A549 treated with AZD2906 at 1 μM for 4 hours (cell line): ENCODE results near the gene ZSCAN5A. TPM values are rescaled to one million over a fixed set of nuclear protein-coding genes. Genes with fewer than 3 reads are reported as not detected.

ENCODE experiments used
- total RNA-seq: library from RNA; stranded (reverse); fragments of 200-300 nt; extraction: Qiagen RNA extraction; gene quantifications from 5 replicates; pipeline ENCODE4 v1.2.3, GENCODE V29; 2022

Gene ZSCAN5A, protein sequence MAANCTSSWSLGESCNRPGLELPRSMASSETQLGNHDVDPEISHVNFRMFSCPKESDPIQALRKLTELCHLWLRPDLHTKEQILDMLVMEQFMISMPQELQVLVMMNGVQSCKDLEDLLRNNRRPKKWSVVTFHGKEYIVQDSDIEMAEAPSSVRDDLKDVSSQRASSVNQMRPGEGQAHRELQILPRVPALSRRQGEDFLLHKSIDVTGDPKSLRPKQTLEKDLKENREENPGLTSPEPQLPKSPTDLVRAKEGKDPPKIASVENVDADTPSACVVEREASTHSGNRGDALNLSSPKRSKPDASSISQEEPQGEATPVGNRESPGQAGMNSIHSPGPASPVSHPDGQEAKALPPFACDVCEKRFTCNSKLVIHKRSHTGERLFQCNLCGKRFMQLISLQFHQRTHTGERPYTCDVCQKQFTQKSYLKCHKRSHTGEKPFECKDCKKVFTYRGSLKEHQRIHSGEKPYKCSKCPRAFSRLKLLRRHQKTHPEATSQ
- total RNA-seq, result 7.5 to 9.0 TPM (median 8.3 TPM) in 5 replicates

DNA sequence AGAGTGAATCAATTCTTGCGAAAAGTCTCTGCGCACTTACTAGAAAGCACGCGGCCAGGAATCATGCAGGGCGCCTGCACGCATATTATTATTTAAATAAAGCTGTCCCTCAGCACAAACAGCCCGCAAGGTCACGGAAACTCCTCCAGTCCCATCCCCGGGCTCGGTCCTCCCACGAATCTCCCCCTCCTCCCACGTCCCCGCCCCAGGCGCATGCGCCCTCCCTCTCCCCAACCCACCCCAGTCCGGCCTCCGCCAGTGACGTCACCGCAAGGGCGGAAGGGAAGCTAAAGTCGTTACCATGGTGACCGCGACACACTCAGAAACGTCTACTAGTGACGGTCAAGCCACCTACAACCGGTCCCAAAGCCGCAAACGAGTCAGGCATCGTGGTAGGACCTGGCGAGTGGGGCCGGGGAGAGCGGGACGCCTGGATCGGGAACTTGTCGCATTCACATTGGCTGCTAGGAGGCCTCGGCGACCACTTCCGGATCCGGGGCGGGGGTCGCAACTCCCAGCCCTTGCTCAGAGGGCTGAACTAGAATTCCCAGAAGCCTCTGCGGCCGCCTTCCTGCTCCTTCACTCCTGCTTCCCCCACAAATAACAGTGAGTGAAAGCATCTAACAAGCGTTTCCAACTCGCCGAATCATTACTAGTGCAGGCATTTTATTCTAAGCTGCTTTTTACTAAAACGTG is at the start of gene ZSCAN5A:
Gene ZSCAN5A, minus strand, starts transcription at position 459 of the 696 bp plus-strand sequence. CDS start 89,793 bp downstream, outside the sequence.

GRCh38 chr19:56272161-56272798 is 42.4 kb downstream of the ZSCAN5A start, which contains the start of gene EDDM13:
EDDM13 (plus strand) TSS chr19:56272748; CDS start chr19:56272835, 87 bp downstream.

GRCh38 chr19:56201973-56202372 is 112.7 kb downstream of the ZSCAN5A start, which contains the start of gene ZSCAN5C:
ZSCAN5C (plus strand) TSS chr19:56202273; CDS start chr19:56205914, 3,641 bp downstream.

GRCh38 chr19:56197646-56198045 is 117.0 kb downstream of the ZSCAN5A start, which contains the start of gene ZSCAN5B:
ZSCAN5B (minus strand) TSS chr19:56197783; CDS start chr19:56193052, 4,731 bp downstream.

DNA sequence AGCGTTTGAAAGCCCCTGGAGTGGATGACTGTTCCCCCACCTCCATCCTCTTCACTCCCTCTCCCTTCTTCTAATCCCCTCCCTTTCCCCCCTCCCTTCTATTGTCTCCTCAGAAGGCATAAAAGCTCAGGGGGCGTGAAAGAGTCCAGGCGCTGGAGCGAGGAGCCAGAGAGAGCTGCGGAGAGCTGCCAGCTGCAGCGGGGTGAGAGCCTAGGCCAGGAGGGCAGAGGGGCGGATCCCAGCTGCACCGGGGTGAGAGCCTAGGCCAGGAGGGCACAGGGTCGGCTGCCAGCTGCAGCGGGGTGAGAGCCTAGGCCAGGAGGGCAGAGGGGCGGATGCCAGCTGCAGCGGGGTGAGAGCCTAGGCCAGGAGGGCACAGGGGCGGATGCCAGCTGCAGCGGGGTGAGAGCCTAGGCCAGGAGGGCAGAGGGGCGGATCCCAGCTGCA is 138.8 kb downstream of the ZSCAN5A start, which contains the start of gene GALP:
Gene GALP, plus strand, starts transcription at position 148 of the 447 bp plus-strand sequence. CDS start 1,101 bp downstream, outside the sequence.

Other genes starting within 250 kb of the ZSCAN5A start
- 28.1 to 54.3 TPM (median 46.6 TPM) in 5 replicates for gene ZNF787, start 193.5 kb downstream of the ZSCAN5A start, total RNA-seq
- 16.8 to 29.7 TPM (median 28.7 TPM) in 5 replicates for gene ZNF444, start 173.6 kb downstream of the ZSCAN5A start, total RNA-seq
- not detected in 5 replicates for gene GALP, start 138.8 kb downstream of the ZSCAN5A start, total RNA-seq
- gene ZSCAN5B, start 117.1 kb downstream of the ZSCAN5A start, total RNA-seq, result 0.05 to 0.06 TPM in 2 of 5 replicates, not detected in the others
- not detected in 5 replicates for gene ZSCAN5C, start 112.6 kb downstream of the ZSCAN5A start, total RNA-seq
- gene EDDM13, start 42.1 kb downstream of the ZSCAN5A start, total RNA-seq, result not detected in 5 replicates
- 0.91 to 1.1 TPM (median 1.0 TPM) in 5 replicates for gene ZNF582, start 78.7 kb upstream of the ZSCAN5A start, total RNA-seq
- gene ZNF583, start 89.5 kb upstream of the ZSCAN5A start, total RNA-seq, result 1.7 to 2.4 TPM (median 2.2 TPM) in 5 replicates
- gene ZNF667, start 162.5 kb upstream of the ZSCAN5A start, total RNA-seq, result not detected in 5 replicates
- 0.02 to 0.07 TPM (median 0.05 TPM) in 5 replicates for gene ZNF471, start 193.0 kb upstream of the ZSCAN5A start, total RNA-seq
- 2.7 to 4.4 TPM (median 3.8 TPM) in 5 replicates for gene ZFP28, start 224.1 kb upstream of the ZSCAN5A start, total RNA-seq